Measurements from ENCODE around the gene FBXW5.

The FBXW5 gene

GRCh38 chr9:136902259-136902821 is 42.2 kb downstream of the FBXW5 start:
- no peak for DNase-seq

GRCh38 chr9:136901516-136902258 is 42.9 kb downstream of the FBXW5 start:
- no peak for DNase-seq

GRCh38 chr9:136900988-136901515 is 43.5 kb downstream of the FBXW5 start:
- DNase-seq, result no peak

GRCh38 chr9:136900556-136900955 is 44.0 kb downstream of the FBXW5 start:
- DNase-seq, result no peak

GRCh38 chr9:136899196-136899595 is 45.3 kb downstream of the FBXW5 start:
- no peak for DNase-seq

GRCh38 chr9:136898483-136899100 is 45.9 kb downstream of the FBXW5 start:
- DNase-seq, result no peak

- no peak for DNase-seq
Observed at GRCh38 chr9:136896027-136896426, 48.5 kb downstream of the FBXW5 start.

GRCh38 chr9:136890661-136891060 is 53.9 kb downstream of the FBXW5 start:
- no peak for DNase-seq
